Skin of body (tissue), 2 donors: ENCODE data around the gene MACO1. TPM values are rescaled to one million over a fixed set of nuclear protein-coding genes. Genes with fewer than 3 reads are reported as not detected.
"Not testable (repeated sequence)": the region's sequence is repeated elsewhere in the genome, so short reads cannot be mapped to it uniquely, and the experiment has no call there.

ENCODE experiments used
- DNase-seq: peaks from one replicate; lab custom pipeline; 2025; lab: John Stamatoyannopoulos, UW
- total RNA-seq: library from RNA; depleted of rRNA; stranded (reverse); fragments of >200 nt; gene quantifications from one replicate; pipeline ENCODE4 v1.2.3, GENCODE V29; 2014

Gene MACO1
- total RNA-seq, 1 donor from 2014 or later, result 13.1 TPM

DNA sequence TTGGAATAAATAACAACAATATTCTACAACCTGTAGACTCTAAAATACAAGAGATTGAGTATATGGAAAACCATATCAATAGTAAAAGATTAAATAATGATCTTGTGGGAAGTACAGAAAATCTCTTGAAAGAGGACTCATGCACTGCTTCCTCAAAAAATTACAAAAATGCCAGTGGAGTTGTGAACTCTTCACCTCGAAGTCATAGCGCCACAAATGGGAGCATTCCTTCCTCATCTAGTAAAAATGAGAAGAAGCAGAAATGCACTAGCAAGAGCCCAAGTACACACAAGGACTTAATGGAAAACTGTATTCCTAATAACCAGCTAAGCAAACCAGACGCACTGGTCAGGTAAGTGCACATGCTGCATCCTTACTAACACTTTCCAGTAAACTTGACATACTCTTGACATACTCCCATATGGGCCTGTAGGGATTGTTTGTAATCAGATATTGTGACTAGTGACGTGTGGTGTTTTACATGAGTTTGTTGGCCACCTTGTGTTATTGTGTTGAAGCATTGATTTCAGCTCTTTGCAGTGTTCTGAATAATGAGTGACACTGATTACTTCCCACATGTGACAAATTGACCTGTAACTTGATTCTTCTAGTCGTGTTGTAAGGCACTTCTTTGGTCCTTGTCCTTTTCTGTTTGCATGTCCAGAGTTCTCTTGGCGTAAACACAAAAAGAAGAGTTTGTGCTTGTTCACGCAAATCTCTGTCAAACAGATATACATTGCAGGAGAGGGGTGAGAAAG lies 28.0 kb downstream of the MACO1 start:
- DNase-seq, result no peak

DNA sequence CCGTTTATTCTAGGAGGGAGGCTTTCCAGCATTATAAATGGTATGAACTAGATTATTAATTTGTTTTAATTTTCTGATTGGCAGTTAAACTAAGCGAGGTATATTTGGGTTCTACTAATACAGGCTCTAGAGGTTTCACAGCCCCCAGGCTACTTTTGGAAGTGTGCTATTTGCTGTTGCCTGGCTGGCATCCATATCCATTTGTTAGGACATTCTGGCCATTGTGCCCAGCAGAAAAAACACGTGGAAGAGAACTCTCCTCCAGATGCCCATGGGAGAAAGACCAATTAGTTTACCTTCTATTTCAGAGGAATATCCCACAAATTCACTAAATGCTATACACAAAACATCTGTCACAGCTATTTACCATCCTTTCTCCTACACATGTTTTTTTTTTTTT lies 29.3 kb downstream of the MACO1 start:
- no peak for DNase-seq

DNA sequence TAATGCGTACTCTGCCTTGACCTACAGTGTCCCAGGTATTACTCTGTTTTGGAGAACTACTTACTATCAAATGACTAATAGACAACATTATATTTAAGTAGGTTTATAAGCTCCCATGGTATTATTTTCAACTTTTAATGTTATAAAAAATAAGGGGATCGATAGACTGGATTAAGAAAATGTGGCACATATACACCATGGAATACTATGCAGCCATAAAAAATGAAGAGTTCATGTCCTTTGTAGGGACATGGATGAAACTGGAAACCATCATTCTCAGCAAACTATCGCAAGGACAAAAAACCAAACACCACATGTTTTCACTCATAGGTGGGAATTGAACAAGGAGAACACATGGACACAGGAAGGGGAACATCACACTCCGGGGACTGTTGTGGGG lies 30.1 kb downstream of the MACO1 start:
- not testable (repeated sequence) for DNase-seq

DNA sequence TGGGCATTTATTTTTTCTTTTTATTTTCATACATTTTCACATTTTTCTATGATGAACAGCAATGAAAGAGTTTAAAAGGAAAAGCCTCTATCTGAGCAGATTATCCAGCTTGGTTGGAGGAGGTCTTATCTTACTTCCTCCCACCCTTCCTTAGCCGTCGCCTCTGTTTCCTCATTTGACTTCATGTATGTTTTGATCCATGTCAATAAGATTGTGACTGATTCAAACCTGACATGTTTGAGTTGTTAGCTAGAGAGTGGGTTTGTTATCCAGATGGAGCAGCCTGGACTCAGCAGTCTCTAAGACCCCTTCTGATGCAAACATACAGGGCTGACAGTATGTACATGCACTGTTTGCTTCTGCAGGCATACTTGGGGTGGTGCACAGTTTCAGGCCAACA lies 31.2 kb downstream of the MACO1 start:
- no peak for DNase-seq

DNA sequence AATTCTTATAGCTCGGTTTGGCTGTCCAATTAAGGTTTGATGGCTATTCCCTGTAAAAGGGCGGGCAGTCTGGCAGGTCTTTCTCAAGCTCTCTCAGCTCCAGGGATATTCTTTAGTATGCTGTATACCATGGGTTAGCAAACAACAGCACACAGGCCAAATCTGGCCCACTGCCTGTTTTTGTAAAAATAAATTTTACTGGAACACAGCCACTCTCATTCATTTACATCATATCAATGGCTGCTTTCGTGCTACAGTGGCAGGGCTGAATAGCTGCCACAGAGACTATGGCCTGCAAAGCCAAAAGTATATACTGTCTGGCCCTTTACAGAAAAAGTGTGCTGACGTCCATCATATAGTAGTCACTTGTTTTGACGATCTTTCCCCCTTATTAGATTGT lies 32.0 kb downstream of the MACO1 start:
- DNase-seq, result no peak

DNA sequence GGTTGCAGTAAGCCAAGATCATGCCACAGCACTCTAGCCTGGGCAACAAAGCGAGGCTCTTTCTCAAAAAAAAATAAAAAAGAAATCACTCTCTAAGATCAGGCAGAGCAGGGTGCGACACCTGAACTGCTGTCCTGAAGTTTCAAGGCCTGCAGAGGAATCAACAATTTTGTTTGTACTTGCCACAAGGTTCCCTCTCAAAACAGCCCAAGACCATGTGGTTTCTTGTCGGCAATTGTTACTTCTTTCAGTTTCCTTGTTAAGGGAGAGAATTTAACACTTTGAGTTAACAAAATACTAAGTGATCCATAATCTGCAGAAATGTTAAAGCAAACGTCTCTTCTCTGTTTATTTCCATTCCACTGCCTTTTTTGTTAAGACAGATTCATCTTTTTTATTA lies 36.5 kb downstream of the MACO1 start:
- DNase-seq, result no peak

DNA sequence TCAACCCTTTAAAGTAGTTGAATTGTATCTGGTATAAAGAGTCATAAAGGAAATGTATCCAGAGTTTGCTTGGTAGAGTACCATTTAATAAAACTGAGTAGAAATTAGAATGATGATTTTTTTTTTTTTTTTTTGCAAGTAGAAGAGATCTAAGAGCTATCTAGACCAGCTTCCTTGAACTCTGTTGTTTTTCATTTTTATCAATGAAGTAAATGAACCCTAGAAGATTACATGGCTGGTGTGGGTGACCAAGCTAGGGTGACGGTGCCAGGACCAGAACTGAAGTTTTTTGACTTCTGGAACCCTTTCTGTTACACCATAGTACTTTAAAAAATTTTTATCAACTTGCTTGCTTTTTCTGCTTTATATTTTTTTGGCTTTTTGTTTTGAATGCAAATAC lies 36.9 kb downstream of the MACO1 start:
- no peak for DNase-seq

DNA sequence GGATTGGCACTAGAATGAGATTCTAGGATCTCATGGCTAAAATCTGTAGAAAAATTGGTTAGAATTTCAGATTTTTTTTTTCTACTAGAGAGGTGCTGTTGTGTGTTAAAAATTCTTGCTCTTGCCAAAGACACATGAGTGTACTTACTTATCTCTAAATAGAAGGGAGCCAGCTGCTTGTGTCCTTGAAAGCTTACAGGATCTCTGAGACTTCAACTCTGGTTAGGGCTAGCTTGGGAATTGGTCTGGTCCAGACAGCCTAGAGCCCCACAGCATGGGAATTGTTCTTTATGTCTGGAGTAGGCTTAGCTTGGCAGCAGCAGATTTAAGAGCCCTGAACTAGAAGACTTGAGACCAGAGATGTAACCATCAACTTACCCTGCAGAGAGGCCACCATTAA lies 37.3 kb downstream of the MACO1 start:
- no peak for DNase-seq

DNA sequence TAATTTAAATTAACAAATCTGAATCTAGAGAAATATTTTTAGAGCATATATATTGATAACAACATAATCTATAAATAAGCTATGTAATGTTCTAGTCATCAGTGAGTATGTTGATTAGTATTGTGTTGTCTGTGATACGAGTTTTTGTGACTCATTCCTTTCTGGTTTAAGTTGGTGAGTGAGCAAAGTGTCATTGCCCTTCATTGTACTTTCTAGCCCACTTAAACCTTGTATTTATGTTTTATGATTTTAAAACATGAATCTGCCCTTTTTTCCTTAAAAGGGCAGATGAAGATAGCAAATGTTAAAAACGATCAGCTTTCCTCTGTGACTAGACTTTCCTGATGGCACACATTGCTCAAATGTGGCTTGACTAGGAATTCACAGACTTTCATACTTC lies 38.5 kb downstream of the MACO1 start:
- DNase-seq, result no peak

DNA sequence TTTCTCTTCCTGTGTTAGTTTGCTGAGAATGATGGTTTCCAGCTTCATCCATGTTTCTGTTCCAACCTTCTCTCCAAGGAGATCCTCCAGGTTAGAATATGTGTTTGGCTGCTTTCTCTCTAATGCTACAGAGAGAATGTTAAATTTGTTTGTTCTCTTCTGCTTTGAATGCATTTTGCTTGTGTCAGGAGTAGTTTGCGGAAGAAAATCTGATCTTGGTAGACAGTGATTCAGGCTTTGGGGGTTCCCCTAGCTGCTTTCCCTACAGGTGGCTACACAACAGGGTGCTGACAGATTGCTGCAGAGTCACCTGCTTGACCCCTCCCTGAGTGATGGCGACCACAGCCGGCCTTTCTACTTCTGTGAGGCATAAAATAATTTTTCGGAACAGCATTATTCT lies 41.8 kb downstream of the MACO1 start:
- no peak for DNase-seq

DNA sequence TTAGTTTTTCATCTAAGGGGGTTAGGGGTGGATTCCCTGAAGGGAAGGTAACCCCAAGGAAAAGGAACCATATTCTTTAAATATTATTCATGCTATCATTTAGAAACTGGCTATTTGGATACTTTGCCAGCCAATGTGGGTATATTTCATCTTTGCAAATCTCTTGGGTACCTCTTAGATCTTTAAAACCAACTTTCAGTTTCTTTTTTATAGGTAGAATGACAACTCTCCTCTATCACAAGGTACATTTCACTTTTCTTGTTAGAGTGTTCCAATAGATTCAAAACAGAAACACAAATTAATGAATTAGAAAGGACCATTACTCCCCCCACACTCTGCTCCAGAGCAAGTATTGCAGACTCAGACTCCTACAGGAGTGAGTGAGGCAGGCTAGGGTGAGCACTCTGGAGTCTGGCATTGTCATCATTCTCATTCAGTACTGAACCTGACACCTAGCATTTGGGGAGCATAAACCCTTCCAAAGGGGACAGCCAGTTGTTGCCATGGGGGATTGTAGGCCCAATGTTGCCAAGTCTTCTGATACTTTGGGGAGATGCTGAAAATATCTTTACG lies 43.0 kb downstream of the MACO1 start:
- DNase-seq, result no peak

DNA sequence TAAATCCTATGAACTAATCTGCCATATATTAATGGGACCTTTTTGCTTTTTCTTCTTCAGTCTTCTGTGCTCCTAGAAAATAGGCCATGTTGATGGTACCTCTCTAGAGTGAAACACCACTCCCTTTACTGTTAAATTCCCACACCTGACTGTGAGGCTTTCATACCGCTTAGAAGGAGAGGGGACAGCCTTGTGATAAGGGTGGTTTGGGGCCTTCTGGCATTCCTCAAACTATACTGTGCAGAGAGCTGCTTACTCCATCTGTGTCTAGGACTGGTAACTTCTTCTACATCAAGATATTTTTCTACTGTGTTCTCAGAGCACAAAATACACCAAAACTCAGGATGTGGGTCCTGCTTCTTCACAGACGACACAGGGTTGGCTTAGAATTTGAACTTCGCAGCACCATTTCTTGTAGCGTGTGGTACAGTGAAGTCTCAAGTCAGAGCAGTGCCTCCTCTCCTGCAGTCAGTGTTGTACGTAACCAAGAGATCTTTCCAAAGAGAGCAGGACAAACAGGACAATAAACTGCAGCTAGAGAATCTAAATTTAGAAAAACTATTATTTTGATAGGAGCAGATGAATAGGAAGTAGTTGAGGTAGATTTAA lies 43.8 kb downstream of the MACO1 start:
- no peak for DNase-seq

DNA sequence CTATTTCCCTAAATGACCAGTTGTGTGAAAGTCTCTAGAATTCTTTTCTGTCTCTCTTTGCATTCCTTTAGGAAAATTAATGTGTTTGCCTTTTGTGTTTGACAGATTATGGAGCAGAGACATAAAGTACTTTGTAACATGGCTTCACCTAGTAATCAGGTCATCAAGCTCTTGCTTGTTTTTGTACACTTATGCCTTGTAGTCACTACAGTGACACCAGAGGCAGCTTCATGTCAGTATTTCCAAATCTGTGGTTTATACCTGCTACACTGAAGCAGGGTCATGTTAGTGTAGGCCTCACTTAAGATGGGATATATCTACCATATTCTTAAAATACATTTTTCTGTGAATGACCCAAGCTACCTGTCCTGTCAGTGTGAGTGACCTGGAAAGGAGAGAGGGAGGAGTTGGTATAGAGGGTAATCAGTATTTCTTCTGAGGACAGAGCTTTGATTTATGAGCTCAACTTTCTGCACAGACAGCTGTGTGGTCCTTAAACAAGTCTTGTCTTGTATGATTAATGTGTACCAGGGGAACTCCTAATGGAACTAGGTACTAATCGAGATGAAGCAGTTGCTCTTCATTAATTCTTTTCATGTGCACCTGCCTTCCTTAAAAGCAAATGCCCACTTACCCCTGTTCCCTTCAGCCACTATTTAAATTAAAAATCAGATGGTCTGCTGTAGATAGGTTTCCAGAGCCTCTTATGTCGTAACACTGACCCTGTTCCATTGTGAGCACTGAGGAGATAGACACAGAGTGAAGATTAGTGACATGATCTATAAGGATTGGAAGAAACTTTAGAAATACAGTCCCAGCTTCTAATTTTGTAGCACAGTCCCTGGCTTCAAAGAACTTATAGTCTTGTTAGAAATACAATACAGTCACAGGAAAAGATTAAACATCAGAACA lies 45.7 kb downstream of the MACO1 start:
- no peak for DNase-seq

DNA sequence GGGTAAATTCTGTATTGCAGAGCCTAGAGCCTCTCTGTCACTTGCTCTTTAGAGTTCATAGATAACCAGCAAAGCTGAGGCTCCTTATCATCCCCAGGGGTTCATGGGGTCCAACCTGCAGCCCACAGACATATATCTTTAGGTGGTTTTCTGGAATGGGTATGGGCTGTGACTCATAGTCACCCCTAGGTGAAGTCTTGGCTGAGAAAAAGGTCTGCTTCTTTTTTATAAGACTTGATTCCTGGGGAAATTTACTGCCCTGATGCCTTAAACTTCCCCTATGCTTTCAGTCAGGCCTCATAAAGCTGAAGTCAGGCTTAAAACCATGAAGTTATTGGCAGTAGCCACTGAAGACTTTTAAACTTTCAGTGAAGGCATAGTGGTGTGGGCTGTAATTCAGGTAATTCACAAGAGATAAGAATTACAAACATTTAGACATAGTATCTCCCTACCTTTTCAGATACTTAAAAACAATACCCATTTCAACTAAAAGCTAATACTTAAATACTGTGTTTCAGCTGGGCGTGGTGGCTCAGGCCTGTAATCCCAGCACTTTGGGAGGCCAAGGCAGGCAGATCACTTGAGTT lies 46.8 kb downstream of the MACO1 start:
- DNase-seq, result no peak

DNA sequence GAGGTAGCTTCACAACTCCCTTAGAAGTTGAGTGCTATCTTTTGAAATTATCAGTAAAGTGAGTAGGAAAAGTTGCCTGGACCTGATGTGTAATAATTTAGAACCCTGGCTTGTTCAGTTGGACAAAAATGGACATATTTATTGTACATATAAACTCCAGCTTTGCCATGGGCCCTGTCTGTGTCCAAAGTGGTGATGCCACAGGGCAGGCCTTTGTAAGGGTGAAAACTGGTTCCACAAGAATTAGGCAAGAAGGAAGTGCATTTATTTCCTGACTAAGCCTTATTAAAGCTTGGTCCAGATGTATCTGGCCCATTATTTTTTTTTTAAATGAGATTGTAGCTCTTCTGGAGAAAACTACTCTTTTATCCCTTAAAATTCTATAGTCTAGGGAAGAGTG lies 47.9 kb downstream of the MACO1 start:
- no peak for DNase-seq

DNA sequence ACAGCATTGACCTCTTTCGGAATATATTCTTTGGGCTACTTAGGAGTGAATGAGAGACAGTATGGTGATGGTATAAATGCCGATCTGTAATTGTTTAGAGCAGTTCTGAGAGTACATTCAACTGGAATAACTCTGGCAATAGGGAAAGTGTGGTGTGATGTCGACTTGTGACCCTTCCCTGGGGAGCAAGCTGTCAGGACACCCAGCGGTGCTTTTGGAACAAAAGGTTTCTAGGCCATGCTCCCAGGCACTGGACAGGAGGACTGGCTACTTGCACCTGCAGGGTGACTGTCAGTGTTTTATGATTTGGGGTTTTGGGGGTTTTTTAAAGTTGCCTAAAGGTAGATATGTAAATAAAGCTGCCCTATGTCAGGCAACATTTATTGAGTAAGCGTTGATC lies 50.9 kb downstream of the MACO1 start:
- no peak for DNase-seq

DNA sequence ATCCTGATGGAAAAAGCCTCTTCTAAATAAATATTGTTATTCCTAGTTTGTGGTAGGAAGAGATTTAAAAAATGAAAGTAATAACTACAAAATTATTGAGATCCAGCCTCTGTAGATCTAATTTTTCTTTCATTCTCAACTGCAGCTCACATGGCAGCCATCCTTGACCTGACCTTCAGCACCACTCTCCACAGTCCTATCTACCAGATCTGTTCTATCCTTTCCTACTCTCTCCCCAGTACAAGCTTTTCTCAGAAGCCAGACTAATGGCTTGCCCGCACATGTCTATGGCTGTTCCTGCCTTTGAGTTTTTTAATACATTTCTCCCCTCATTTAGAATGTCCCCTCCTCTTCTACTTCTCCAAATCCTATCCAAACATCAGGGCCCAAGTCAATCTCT lies 51.5 kb downstream of the MACO1 start:
- no peak for DNase-seq

DNA sequence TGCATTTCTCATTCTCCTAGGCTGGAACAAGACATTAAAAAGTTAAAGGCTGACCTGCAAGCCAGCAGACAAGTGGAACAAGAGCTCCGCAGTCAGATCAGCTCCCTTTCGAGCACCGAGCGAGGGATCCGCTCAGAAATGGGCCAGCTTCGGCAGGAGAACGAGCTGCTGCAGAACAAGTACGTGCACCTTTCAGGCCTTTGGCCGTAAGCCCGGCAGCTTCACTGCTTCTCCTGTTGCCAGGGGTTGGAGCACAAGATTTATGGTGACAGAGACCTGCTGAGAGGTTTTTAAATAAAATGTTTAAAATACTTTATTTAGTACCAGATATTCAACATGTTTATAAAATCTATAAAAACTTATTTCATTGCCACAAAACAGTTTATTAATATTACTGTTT lies 53.4 kb downstream of the MACO1 start:
- DNase-seq, result no peak

DNA sequence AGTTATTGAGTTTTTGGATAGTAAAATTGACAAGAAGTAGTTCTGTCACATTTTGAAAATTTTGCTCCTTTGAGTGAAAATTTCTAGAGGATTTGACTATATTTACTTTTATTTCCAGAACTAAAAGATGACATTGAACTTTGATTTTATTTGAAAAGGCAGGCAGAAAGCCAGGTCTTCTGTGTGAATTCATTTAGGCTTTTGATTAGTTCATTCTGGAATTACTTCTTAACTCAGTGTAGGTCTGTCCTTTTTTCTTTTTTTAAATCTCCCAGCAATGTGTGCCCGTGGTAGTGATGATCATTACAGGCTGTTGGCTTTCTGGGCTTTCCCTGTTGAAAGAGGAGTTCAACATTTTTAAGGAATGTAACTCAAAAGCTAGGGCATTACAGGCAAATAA lies 53.8 kb downstream of the MACO1 start:
- DNase-seq, result no peak

DNA sequence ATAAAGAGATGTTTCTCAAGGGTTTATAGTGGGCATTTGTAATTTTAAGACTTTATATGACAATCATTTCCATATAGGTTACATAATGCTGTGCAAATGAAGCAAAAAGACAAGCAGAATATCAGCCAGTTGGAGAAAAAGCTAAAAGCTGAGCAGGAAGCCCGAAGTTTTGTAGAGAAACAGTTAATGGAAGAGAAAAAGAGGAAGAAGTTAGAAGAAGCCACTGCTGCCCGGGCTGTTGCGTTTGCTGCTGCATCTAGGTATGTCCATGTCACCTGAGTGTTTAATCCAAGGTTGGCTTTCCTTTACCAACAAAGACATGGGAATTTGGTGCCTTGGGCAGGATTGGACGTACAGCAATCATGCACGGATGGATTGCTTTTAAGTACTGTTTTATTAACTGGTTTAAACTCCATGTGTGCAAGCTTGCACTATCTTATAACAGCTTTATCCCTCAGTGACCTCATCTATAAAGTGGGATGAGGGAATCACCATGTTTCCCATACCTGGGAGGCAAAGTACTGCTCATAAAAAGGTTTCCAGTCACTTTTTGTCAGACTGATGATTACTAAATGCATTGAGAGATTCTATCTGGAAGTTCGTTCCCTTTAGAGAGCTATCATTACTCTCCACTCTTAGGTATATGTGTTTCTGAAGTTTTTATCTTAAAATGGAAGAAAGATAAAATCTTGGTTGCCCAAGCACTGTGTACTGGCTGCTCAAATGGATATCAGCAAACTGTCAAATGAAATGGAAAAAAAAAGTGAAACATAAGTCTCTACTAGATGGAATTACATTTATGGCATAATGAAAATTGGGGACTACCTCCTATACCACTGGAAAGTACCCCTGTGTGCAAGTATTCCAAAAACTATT lies 55.1 kb downstream of the MACO1 start:
- no peak for DNase-seq

DNA sequence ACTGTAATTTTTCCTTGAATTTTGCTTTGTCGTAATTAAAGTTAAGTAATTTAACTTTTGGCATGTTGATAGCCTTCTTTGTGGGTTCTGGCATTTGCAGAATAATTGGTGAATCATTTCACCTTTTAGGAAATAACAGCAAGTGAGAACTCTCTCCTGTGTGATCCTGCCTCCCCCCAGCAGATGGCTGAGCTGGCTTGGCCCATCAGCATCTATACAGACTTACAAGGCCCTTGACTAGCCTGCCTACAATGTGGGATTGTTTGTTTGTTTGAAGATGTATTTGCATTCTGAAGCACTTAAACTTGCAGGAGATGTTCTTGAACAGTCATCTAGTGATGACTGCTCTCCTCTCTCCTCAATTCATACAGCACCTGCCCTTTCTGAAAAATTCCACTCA lies 55.9 kb downstream of the MACO1 start:
- no peak for DNase-seq
